Activated T-helper 17 cell treated with anti-CD3 and anti-CD28 coated beads, Interleukin-2, amount 50 U/mL, for 72 hours (primary cell): ENCODE results near the gene SIGLECL1. TPM values are rescaled to one million over a fixed set of nuclear protein-coding genes. Genes with fewer than 3 reads are reported as not detected.

Source experiments
- ATAC-seq: fragments of 150-1000 bp; cut with Tn5 transposase; replicated peaks from 2 replicates; pipeline ENCODE4 v1.10.0; 2021; ENCODE audit warnings: mild to moderate bottlenecking, moderate library complexity
- H3K27ac Mint-ChIP-seq: one replicate; pipeline ENCODE4 v1.8.0; 2022; ENCODE audit warnings: mixed read lengths
- H3K27me3 Mint-ChIP-seq: one replicate; pipeline ENCODE4 v1.8.0; 2022; ENCODE audit warnings: mixed read lengths
- H3K36me3 Mint-ChIP-seq: one replicate; pipeline ENCODE4 v1.8.0; 2022; ENCODE audit warnings: low read depth, mild to moderate bottlenecking, mixed read lengths
- H3K4me1 Mint-ChIP-seq: one replicate; pipeline ENCODE4 v1.8.0; 2022; ENCODE audit warnings: mixed read lengths
- H3K4me3 Mint-ChIP-seq: one replicate; pipeline ENCODE4 v1.8.0; 2022; ENCODE audit warnings: mild to moderate bottlenecking, mixed read lengths
- H3K9me3 Mint-ChIP-seq: one replicate; pipeline ENCODE4 v1.8.0; 2022; ENCODE audit warnings: mixed read lengths
- total RNA-seq, 2 donors: library from RNA; stranded (reverse); gene quantifications; one replicate each; pipeline ENCODE4 v1.2.3, GENCODE V29; 2022

SIGLECL1 gene
- total RNA-seq, 2 donors from 2014 or later = 0.30 TPM; not detected in 1

DNA sequence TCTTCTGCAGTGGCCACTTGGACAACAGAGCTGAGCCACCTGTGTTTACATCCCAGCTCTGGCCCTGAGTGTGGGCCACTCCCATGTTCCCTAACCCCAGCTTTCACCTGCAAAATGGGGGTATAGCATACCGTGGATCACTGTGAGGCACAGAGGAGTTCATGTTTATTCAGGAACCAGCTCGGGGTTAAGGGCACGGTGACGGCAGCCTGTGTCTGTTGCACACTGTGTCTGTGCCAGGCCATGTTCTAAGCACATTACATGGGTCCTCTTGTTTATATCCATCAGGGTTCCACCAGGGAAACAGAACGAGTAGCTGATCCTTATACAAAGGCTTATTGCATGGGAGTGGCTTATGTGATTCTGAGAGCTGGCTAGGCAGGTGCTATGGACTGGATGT, 46.5 kb downstream of the SIGLECL1 start:
- no peak for ATAC-seq
- no peaks in the 10 kb centered on the region for H3K9me3 Mint-ChIP-seq
- H3K27me3 Mint-ChIP-seq = peaks cover 18% of the 10 kb centered on the region
- H3K36me3 Mint-ChIP-seq = no peaks in the 10 kb centered on the region
- no peaks in the 10 kb centered on the region for H3K4me1 Mint-ChIP-seq
- no peak overlapping the region for H3K27ac Mint-ChIP-seq
- H3K4me3 Mint-ChIP-seq = no peak overlapping the region

DNA sequence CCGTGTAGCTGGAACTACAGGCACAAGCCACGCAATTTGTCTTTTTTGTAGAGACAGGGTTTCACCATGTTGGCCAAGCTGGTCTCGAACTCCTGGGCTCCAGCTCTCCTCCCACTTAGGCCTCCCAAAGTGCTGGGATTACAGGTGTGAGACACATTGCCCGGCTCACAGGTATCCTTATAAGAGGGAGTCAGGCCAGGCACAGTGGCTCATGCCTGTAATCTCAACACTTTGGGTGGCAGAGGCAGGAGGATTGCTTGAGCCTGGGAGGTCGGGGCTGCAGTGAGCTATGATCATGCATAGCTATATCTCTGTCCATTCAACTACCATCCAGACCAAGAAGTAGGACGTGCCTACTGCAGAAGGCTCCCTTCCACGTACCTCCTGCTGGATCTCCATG, 50.4 kb downstream of the SIGLECL1 start:
- H3K4me3 Mint-ChIP-seq = no peak overlapping the region
- H3K4me1 Mint-ChIP-seq = no peaks in the 10 kb centered on the region
- peaks cover 11% of the 10 kb centered on the region for H3K9me3 Mint-ChIP-seq
- peaks cover 23% of the 10 kb centered on the region for H3K27me3 Mint-ChIP-seq
- H3K27ac Mint-ChIP-seq = no peak overlapping the region
- H3K36me3 Mint-ChIP-seq = no peaks in the 10 kb centered on the region
- ATAC-seq = no peak

DNA sequence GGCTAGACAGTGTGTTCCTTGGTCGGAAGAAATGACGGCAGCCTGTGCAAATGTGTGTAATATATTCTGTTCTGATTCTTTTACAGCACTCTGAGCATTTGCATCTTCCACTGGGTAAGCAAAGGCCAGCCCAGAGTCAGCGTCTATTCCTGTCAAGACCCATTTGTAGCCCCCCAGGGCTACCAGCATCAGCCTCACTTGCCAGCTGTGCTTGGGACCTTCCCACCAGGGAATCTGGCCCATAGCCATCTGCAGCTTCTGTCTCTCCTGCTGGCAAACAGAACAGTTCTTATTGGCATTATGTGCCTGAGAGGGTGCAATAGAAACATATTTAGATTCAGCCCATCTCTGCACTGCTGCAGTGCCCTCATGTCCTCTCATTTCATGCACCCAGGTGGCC, 54.6 kb downstream of the SIGLECL1 start:
- Mint-ChIP-seq H3K9me3 (peaks cover 15% of the 10 kb centered on the region), H3K4me3 (no peak overlapping the region), H3K27me3 (peaks cover 47% of the 10 kb centered on the region), H3K4me1 (no peaks in the 10 kb centered on the region), H3K27ac (no peak overlapping the region), H3K36me3 (no peaks in the 10 kb centered on the region)
- ATAC-seq = no peak

DNA sequence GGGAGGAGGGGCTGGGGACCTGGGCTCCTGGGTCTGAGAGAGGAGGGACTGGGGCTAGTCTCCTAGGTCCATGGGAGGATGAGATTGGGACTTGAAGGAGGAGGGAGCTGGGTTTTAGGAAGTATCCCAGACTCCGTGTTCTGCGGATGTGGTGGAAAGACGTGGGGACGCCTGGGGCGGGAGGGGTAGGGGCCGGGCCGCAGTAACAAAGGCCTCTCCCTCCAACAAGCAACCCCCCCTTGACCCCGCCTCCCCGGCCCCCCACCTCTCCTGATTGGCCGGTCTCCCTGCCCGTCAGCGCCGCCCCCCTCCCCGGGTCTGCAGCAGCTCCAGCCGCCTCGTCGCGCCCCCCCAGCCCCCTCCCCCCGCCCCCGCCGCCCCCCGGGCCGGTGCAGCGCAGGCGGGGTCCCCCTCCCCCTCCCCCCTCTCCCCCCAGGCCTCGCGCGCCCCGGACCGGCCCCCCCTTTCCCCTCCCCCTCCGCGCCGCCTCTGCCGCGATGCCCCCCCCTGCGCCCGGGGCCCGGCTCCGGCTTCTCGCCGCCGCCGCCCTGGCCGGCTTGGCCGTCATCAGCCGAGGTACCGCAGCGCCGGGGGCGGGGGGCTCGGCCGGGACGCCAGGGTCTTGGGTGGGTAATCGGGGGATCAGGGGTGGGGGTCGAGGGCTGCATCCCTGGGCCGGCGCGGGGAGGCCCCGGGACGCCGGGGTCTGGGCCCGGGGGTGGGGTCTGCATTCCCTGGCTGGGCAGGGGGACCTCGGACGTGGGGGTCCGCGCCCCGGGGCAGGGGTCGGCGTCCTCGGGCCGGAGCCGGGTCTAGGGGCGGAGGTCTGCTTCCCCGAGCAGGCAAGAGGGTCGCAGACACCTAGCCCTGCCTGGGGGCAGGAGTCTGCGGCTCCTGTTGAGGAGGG, 60.7 kb downstream of the SIGLECL1 start, which contains the start of gene IGLON5:
Gene IGLON5, plus strand, starts transcription at position 294 of the 907 bp plus-strand sequence. Its CDS starts 204 bp downstream, at position 498.
- H3K27ac Mint-ChIP-seq = no peak within 1 kb of the TSS
- peaks cover 4% of the 10 kb centered on the region for H3K9me3 Mint-ChIP-seq
- H3K4me3 Mint-ChIP-seq = no peak within 1 kb of the TSS
- no peak for ATAC-seq
- H3K4me1 Mint-ChIP-seq = no peaks in the 10 kb centered on the region
- H3K36me3 Mint-ChIP-seq = no peaks in the 10 kb centered on the region
- H3K27me3 Mint-ChIP-seq = peaks cover 46% of the 10 kb centered on the region

DNA sequence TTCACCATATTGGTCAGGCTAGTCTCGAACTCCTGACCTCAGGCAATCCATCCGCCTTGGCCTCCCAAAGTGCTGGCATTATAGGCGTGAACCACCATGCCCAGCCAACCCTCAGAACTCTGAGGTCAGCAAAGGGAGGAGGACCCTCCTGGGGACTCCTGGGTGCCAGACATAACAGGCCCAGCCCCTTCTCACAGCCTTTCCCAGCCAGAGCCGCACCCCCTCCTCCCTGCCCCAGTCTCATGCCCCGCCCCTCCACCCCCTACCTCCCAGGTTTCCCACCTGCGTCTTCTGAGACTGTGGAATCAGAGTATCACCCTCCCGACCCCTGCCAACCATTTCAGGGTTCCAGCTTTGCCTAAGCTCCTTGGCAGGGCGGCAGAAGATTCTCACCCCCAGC, 65.8 kb downstream of the SIGLECL1 start:
- Mint-ChIP-seq H3K27ac (no peak overlapping the region), H3K27me3 (peaks cover 27% of the 10 kb centered on the region), H3K4me1 (no peaks in the 10 kb centered on the region), H3K9me3 (no peaks in the 10 kb centered on the region), H3K36me3 (no peaks in the 10 kb centered on the region), H3K4me3 (no peak overlapping the region)
- no peak for ATAC-seq

DNA sequence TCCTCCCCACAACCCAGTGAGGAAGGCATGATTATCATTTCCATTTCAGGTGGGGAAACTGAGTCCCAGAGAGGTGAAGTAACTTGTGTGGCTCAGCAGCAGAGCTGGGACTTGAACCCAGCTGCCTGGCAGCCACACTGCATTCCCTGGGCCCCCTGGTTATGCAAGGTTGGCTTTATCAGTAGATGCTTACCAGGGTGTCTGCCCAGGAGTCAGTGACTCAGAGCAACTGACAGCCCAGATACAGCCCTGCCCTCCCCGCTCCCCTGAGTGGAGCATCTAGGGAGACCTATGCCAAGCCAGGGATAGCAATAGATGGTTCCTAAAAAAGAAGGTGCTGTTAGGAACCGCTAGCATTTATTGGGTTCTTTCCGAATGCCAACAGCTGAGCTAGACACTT, 66.5 kb downstream of the SIGLECL1 start:
- Mint-ChIP-seq H3K27ac (no peak overlapping the region), H3K27me3 (peaks cover 25% of the 10 kb centered on the region), H3K4me1 (no peaks in the 10 kb centered on the region), H3K36me3 (no peaks in the 10 kb centered on the region), H3K9me3 (no peaks in the 10 kb centered on the region), H3K4me3 (no peak overlapping the region)
- no peak for ATAC-seq

DNA sequence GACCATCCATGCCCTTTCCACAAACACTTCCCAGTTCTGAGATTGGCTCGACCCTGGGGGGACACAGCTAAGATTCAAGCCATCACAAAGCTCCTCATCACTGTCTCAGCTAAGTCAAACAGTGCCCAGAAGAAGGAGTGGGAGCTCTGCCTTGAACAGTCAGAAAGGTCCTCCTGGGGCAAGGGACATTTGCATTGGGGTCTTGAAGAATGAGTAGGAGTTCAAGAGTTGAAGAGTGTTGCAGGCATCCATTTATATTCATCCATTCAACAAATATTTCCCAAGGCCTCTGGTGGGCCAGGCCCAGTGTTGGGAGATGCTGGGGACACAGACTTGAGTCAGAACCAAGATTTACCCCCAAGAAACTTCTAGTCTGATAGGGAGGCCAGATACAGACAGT, 67.1 kb downstream of the SIGLECL1 start:
- Mint-ChIP-seq H3K27me3 (peaks cover 28% of the 10 kb centered on the region), H3K36me3 (no peaks in the 10 kb centered on the region), H3K27ac (no peak overlapping the region), H3K4me3 (no peak overlapping the region), H3K9me3 (no peaks in the 10 kb centered on the region), H3K4me1 (no peaks in the 10 kb centered on the region)
- ATAC-seq = no peak

Other genes with a start within 250 kb of the SIGLECL1 start
- gene KLK8, start 249.5 kb upstream of the SIGLECL1 start, total RNA-seq = not detected
- gene KLK10, start 231.4 kb upstream of the SIGLECL1 start, total RNA-seq = not detected
- not detected for gene KLK11, start 224.5 kb upstream of the SIGLECL1 start, total RNA-seq
- gene KLK12, start 216.1 kb upstream of the SIGLECL1 start, total RNA-seq = not detected
- not detected for gene KLK13, start 186.0 kb upstream of the SIGLECL1 start, total RNA-seq
- under 1 TPM; 0.26 to 0.77 TPM for gene KLK14, start 168.2 kb upstream of the SIGLECL1 start, total RNA-seq
- 1 to 10 TPM; 7.0 to 9.7 TPM for gene CTU1, start 142.7 kb upstream of the SIGLECL1 start, total RNA-seq
- gene SIGLEC9, start 126.2 kb upstream of the SIGLECL1 start, total RNA-seq = under 1 TPM; 0.15 to 0.74 TPM
- not detected for gene SIGLEC7, start 108.8 kb upstream of the SIGLECL1 start, total RNA-seq
- gene CD33, start 26.0 kb upstream of the SIGLECL1 start, total RNA-seq = 1 to 10 TPM in 1 of 2 donors, not detected in 1; 1.2 TPM
- gene IGLON5, start 60.6 kb downstream of the SIGLECL1 start, total RNA-seq = under 1 TPM; 0.09 to 0.32 TPM
- 1 to 10 TPM; 1.2 to 5.2 TPM for gene VSIG10L, start 91.1 kb downstream of the SIGLECL1 start, total RNA-seq
- gene ETFB, start 115.3 kb downstream of the SIGLECL1 start, total RNA-seq = 100 to 1,000 TPM in 1 of 2 donors, 10 to 100 TPM in 1; 67.0 to 101 TPM
- 1 to 10 TPM in 1 of 2 donors, under 1 TPM in 1; 0.37 to 1.5 TPM for gene CLDND2, start 117.9 kb downstream of the SIGLECL1 start, total RNA-seq
- 10 to 100 TPM; 15.2 to 19.8 TPM for gene NKG7, start 121.6 kb downstream of the SIGLECL1 start, total RNA-seq
- under 1 TPM in 1 of 2 donors, not detected in 1; 0.40 TPM for gene LIM2, start 136.9 kb downstream of the SIGLECL1 start, total RNA-seq
- not detected for gene C19orf84, start 139.5 kb downstream of the SIGLECL1 start, total RNA-seq
- gene SIGLEC10, start 166.6 kb downstream of the SIGLECL1 start, total RNA-seq = under 1 TPM; 0.19 to 0.26 TPM
- gene SIGLEC8, start 207.4 kb downstream of the SIGLECL1 start, total RNA-seq = not detected
- gene CEACAM18, start 227.5 kb downstream of the SIGLECL1 start, total RNA-seq = not detected